Measurements from ENCODE around the gene CSDE1.

DNA sequence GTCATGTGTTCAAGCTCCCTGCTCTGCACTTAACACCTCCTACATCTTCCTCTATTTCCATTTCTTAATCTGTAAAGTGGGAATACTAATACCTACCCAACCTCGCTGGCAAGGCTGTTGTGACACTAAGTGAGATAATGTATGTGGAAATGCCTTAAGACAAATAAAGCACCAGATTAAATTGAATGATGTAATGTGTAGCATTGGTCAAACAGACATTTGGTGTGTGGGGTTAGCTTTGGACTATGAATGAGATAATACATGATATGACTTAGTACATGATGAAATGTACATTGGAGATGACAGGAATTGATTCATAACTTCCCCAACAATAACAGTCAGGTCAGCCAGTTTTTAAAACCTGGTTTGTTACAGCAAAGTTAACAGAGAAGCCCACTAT is 67.6 kb downstream of the CSDE1 start:
- no peak for TF ChIP-seq POLR2A (IDR thresholded peaks at IDR 0.05; ENCODE audit: low read depth, low read length)
- TF ChIP-seq POLR2AphosphoS5 (IDR thresholded peaks at IDR 0.05; ENCODE audit: low read depth, low read length) = no peak
- no peak for TF ChIP-seq TAF1 (IDR thresholded peaks at IDR 0.05; ENCODE audit: borderline replicate concordance, low read depth, low read length)
